Spleen (tissue), 7 donors: ENCODE measurements around the gene RAET1G.

ENCODE experiments used
- CTCF ChIP-seq, 11 experiments: fragments of 200-600 bp in 7 of 11; fragments of 450-650 bp in 4 of 11; sonication (generic) in 4 of 11; IDR thresholded peaks in 8 of 11; conservative IDR thresholded peaks in 3 of 11; 1 replicate in 7 of 11; 2 replicates in 4 of 11; pipeline versions ENCODE4 v1.4.0 to v1.8.0; 2016 to 2021; ENCODE audit warnings: antibody characterized with exemption in 11 of 11, inconsistent platforms in 4 of 11, mild to moderate bottlenecking in 1 of 11
- POLR2A ChIP-seq, 3 donors: fragments of 450-650 bp; IDR thresholded peaks; one replicate each; pipeline ENCODE4 v1.5.1; 2017; ENCODE audit warnings: antibody characterized with exemption in 3 of 3, mild to moderate bottlenecking in 1 of 3
- donor health status: DM: no; HTN: no; CAD: no; lungs with moderate emphysema.
- donor health status: DM: no; HTN: no; CAD: no.
- donor health status: DM: no; HTN: no; CAD: no.

GRCh38 chr6:149969635-149970034, 46.7 kb upstream of the RAET1G start:
- TF ChIP-seq CTCF (IDR thresholded peaks at IDR 0.05 in 8 of 11, conservative IDR thresholded peaks at IDR 0.05 in 3 of 11): no peak
- no peak for TF ChIP-seq POLR2A (IDR thresholded peaks at IDR 0.05)
